MCF 10A (cell line): ENCODE measurements around the gene PSMD2. TPM values are rescaled to one million over a fixed set of nuclear protein-coding genes. Genes with fewer than 3 reads are reported as not detected.

ENCODE experiments used
- BruUV-seq: library from RNA; stranded (reverse); fragments of 400-500 nt; replicated peaks from 2 replicates; lab custom pipeline; 2021; lab: Mats Ljungman, UMichigan
- CTCF ChIA-PET: fragments of 300-600 bp; sonication (Branson Sonifier 250); formaldehyde crosslinking; extraction: SDS; loops from one replicate; lab custom pipeline; 2021; ENCODE audit warnings: antibody characterized with exemption, inconsistent platforms; lab: Yijun Ruan, JAX
- POLR2A ChIA-PET: fragments of 300-600, 350-650 bp; sonication (Branson Sonifier 250); formaldehyde crosslinking; extraction: SDS; loops from one replicate; lab custom pipeline; 2020; ENCODE audit warnings: antibody characterized with exemption, inconsistent platforms; lab: Yijun Ruan, JAX
- DNase-seq: peaks from one replicate; pipeline ENCODE4 v3.0.0-alpha.2; 2018; ENCODE audit not compliant: unreplicated experiment
- H3K27ac Mint-ChIP-seq: one replicate; pipeline ENCODE4 v1.8.0; 2022; ENCODE audit warnings: mild to moderate bottlenecking, low read depth, mixed read lengths; ENCODE audit not compliant: unreplicated experiment
- H3K27me3 Mint-ChIP-seq: one replicate; pipeline ENCODE4 v1.8.0; 2022; ENCODE audit warnings: mixed read lengths; ENCODE audit not compliant: insufficient read depth, unreplicated experiment
- H3K36me3 Mint-ChIP-seq: one replicate; pipeline ENCODE4 v1.8.0; 2022; ENCODE audit warnings: mild to moderate bottlenecking, moderate library complexity, mixed read lengths; ENCODE audit not compliant: insufficient read depth, unreplicated experiment
- H3K4me1 Mint-ChIP-seq: one replicate; pipeline ENCODE4 v1.8.0; 2022; ENCODE audit warnings: mixed read lengths; ENCODE audit not compliant: insufficient read depth, unreplicated experiment
- H3K4me3 Mint-ChIP-seq: one replicate; pipeline ENCODE4 v1.8.0; 2022; ENCODE audit warnings: mild to moderate bottlenecking, moderate library complexity, mixed read lengths; ENCODE audit not compliant: unreplicated experiment
- H3K9me3 Mint-ChIP-seq: one replicate; pipeline ENCODE4 v1.8.0; 2022; ENCODE audit warnings: mixed read lengths; ENCODE audit not compliant: unreplicated experiment
- intact Hi-C: fragments of 100-400 bp; cut with micrococcal nuclease; formaldehyde crosslinking; loops from 2 replicates; pipeline ENCODE4 v1.14.1; 2022
- total RNA-seq: library from RNA; stranded (reverse); gene quantifications from 2 replicates; pipeline ENCODE4 v1.2.3, GENCODE V29; 2022
- TF ChIP-seq, protein P1 (sequence below): fragments of 200-600 bp; IDR thresholded peaks from one replicate; pipeline ENCODE4 v1.8.0; 2022; ENCODE audit warnings: antibody characterized with exemption, mild to moderate bottlenecking; ENCODE audit not compliant: unreplicated experiment

PSMD2 gene
- total RNA-seq, 1 experiment from 2014 or later, result 284 TPM

DNA sequence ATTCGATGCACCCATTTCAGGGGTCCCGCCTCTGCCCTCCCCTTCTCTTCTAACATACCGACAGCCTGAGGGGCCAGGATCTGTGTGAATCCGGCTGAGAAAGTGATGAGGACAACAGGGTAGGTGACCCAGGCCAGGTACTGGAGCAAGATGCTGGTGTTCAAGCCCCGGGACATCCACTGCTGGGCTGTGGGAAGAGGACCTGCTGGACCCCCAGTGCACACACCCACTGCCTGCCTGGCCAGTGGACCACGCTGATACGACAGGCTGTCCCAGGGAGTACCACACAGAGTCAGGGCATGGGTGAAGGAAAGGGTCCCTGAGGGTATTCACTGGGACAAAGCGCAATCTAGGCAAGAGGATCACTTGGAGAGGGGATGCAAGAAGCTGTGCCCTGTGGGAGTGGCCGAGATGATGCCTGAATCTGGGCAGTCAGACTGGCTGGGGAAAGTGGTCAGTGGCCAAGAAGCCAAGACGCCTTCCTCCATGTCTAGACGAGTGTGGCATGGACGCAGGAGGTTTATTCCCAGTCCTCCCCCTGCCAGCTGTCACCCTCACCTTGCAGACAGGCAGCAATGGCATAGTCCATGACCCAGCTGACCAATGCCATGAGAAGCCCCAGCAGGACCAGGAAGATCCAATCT, 59.2 kb downstream of the PSMD2 start:
- Mint-ChIP-seq H3K9me3 (no peaks in the 10 kb centered on the region), H3K4me1 (peaks cover 15% of the 10 kb centered on the region), H3K36me3 (no peaks in the 10 kb centered on the region), H3K4me3 (no peak overlapping the region), H3K27ac (no peak overlapping the region), H3K27me3 (no peaks in the 10 kb centered on the region)
- TF ChIP-seq, protein P1, sequence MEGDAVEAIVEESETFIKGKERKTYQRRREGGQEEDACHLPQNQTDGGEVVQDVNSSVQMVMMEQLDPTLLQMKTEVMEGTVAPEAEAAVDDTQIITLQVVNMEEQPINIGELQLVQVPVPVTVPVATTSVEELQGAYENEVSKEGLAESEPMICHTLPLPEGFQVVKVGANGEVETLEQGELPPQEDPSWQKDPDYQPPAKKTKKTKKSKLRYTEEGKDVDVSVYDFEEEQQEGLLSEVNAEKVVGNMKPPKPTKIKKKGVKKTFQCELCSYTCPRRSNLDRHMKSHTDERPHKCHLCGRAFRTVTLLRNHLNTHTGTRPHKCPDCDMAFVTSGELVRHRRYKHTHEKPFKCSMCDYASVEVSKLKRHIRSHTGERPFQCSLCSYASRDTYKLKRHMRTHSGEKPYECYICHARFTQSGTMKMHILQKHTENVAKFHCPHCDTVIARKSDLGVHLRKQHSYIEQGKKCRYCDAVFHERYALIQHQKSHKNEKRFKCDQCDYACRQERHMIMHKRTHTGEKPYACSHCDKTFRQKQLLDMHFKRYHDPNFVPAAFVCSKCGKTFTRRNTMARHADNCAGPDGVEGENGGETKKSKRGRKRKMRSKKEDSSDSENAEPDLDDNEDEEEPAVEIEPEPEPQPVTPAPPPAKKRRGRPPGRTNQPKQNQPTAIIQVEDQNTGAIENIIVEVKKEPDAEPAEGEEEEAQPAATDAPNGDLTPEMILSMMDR, result no peak
- POLR2A ChIA-PET, result no interaction called here
- no TSS peak for BruUV-seq
- CTCF ChIA-PET, result interaction anchor here (0.8 to 1.9 kb wide), 3 partner anchors 10 to 13 kb away, joined by 3 to 7 read pairs (median 3); no protein-coding TSS in a partner anchor
- intact Hi-C loops, result no loop called here
- no peak for DNase-seq

Other genes starting within 250 kb of the PSMD2 start
- gene HTR3C, start 246.2 kb upstream of the PSMD2 start, total RNA-seq, result not detected in 2 replicates
- gene HTR3E, start 202.2 kb upstream of the PSMD2 start, total RNA-seq, result not detected in 2 replicates
- 33.8 and 36.1 TPM in 2 replicates for gene EIF2B5, start 163.9 kb upstream of the PSMD2 start, total RNA-seq
- gene DVL3, start 143.9 kb upstream of the PSMD2 start, total RNA-seq, result 73.4 and 74.5 TPM in 2 replicates
- gene AP2M1, start 124.4 kb upstream of the PSMD2 start, total RNA-seq, result 280 and 301 TPM in 2 replicates
- gene ABCF3, start 113.0 kb upstream of the PSMD2 start, total RNA-seq, result 62.7 and 73.9 TPM in 2 replicates
- gene VWA5B2, start 69.7 kb upstream of the PSMD2 start, total RNA-seq, result not detected in 2 replicates
- 60.4 and 77.8 TPM in 2 replicates for gene ALG3, start 50.3 kb upstream of the PSMD2 start, total RNA-seq
- 4.9 and 10.1 TPM in 2 replicates for gene EEF1AKMT4, start 49.6 kb upstream of the PSMD2 start, total RNA-seq
- 6.1 TPM in 2 replicates for gene CAMK2N2, start 37.7 kb upstream of the PSMD2 start, total RNA-seq
- not detected in 2 replicates for gene ECE2, start 23.2 kb upstream of the PSMD2 start, total RNA-seq
- 522 and 536 TPM in 2 replicates for gene EIF4G1, start 15.4 kb downstream of the PSMD2 start, total RNA-seq
- gene FAM131A, start 38.4 kb downstream of the PSMD2 start, total RNA-seq, result 11.1 and 12.9 TPM in 2 replicates
- gene CLCN2, start 62.4 kb downstream of the PSMD2 start, total RNA-seq, result 4.5 and 5.5 TPM in 2 replicates
- 81.5 and 91.5 TPM in 2 replicates for gene POLR2H, start 62.5 kb downstream of the PSMD2 start, total RNA-seq
- gene THPO, start 79.0 kb downstream of the PSMD2 start, total RNA-seq, result not detected in 2 replicates
- not detected in 2 replicates for gene CHRD, start 80.8 kb downstream of the PSMD2 start, total RNA-seq